ENCODE results near the gene CTNND2. TPM values are rescaled to one million over a fixed set of nuclear protein-coding genes. Genes with fewer than 3 reads are reported as not detected.

Gene CTNND2
- total RNA-seq, 1 experiment from 2014 or later = 7.0 TPM

DNA sequence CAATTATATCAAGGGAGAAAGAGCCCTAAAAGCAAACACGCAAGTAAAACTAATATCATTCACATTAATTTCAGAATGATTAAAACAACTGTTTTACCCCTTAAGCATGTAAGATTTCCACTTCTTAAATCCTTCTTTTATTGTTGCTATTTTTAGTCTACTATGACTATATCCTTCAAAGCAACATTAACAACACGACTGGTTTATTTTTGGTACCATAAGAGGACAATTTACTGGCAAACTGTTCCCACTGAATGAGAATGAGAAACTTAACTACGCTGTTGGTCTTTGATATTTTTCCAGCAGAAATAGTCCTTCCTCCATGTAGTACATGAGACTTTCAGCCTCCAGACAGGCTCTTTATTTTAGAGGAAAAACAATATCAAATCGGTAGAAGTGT, 281.5 kb downstream of the CTNND2 start:
- H3K4me1 Mint-ChIP-seq = peaks cover 6 to 7% of the 10 kb centered on the region in 2 experiments
- no peaks in the 10 kb centered on the region for H3K27me3 Mint-ChIP-seq (ENCODE audit: low read depth)
- no peaks in the 10 kb centered on the region for H4K20me1 ChIP-seq (ENCODE audit: control insufficient read depth, insufficient read depth, insufficient read length)
- no peaks in the 10 kb centered on the region for H3K79me2 ChIP-seq (ENCODE audit: insufficient read depth, low read length)
- TF ChIP-seq, protein P1, sequence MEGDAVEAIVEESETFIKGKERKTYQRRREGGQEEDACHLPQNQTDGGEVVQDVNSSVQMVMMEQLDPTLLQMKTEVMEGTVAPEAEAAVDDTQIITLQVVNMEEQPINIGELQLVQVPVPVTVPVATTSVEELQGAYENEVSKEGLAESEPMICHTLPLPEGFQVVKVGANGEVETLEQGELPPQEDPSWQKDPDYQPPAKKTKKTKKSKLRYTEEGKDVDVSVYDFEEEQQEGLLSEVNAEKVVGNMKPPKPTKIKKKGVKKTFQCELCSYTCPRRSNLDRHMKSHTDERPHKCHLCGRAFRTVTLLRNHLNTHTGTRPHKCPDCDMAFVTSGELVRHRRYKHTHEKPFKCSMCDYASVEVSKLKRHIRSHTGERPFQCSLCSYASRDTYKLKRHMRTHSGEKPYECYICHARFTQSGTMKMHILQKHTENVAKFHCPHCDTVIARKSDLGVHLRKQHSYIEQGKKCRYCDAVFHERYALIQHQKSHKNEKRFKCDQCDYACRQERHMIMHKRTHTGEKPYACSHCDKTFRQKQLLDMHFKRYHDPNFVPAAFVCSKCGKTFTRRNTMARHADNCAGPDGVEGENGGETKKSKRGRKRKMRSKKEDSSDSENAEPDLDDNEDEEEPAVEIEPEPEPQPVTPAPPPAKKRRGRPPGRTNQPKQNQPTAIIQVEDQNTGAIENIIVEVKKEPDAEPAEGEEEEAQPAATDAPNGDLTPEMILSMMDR (conservative IDR thresholded peaks at IDR 0.05) = no peak
- no peak overlapping the region for H2BK20ac ChIP-seq (ENCODE audit: low read depth, low read length, poor library complexity, severe bottlenecking)
- no peak overlapping the region for H3K18ac ChIP-seq (ENCODE audit: insufficient read length, low read depth, low read length)
- no peaks in the 10 kb centered on the region for H3K23me2 ChIP-seq (ENCODE audit: insufficient read length, low read depth, low read length, poor library complexity, severe bottlenecking)
- no peak overlapping the region for H3K14ac ChIP-seq (ENCODE audit: insufficient read depth, low read length)
- no peaks in the 10 kb centered on the region for H3K79me1 ChIP-seq (ENCODE audit: insufficient read depth, low read depth, low read length, poor library complexity, severe bottlenecking)
- H3K36me3 Mint-ChIP-seq (ENCODE audit: insufficient read depth in 1 of 3, low read depth in 3 of 3) = peaks cover 0 to 5% (median 0%) of the 10 kb centered on the region in 3 experiments; a peak in 3 of 7 replicates
- no peak for DNase-seq
- no peak overlapping the region for H3K4me2 ChIP-seq (ENCODE audit: insufficient read depth, insufficient read length, low read length)
- H2BK12ac ChIP-seq (ENCODE audit: insufficient read length, low read depth, low read length) = no peak overlapping the region
- no peaks in the 10 kb centered on the region for H3K9me3 ChIP-seq (ENCODE audit: control insufficient read depth, low read depth, low read length)
- peaks cover 3% of the 10 kb centered on the region; the same call in 1 of the 2 replicates for H3K4me1 ChIP-seq (ENCODE audit: insufficient read depth, low read length)
- no peak overlapping the region for H3K23ac ChIP-seq (ENCODE audit: insufficient read length, low read depth, low read length)
- H3K27ac Mint-ChIP-seq = no peak overlapping the region
- H3K56ac ChIP-seq (ENCODE audit: insufficient read length, low read depth, low read length) = no peak overlapping the region
- H3T11ph ChIP-seq (ENCODE audit: low read length) = no peak overlapping the region
- H3K9ac ChIP-seq (ENCODE audit: extremely low read depth, insufficient read length, low read length) = no peak overlapping the region
- H2BK5ac ChIP-seq (ENCODE audit: insufficient read length, low read length) = no peak overlapping the region
- H4K5ac ChIP-seq (ENCODE audit: insufficient read length, low read depth, low read length) = no peak overlapping the region
- H2BK120ac ChIP-seq (ENCODE audit: low read depth, low read length, poor library complexity, severe bottlenecking) = no peak overlapping the region
- H4K91ac ChIP-seq (ENCODE audit: insufficient read length, low read depth, low read length) = no peak overlapping the region
- peaks cover 4 to 7% of the 10 kb centered on the region in 2 experiments for H3K9me3 Mint-ChIP-seq
- no peak overlapping the region for H3K4me3 Mint-ChIP-seq
- no peak overlapping the region for H2BK15ac ChIP-seq (ENCODE audit: low read depth, low read length)
- H2AFZ ChIP-seq (ENCODE audit: low read length) = no peak overlapping the region
- H3K27ac ChIP-seq (ENCODE audit: insufficient read length, low read depth, low read length) = no peak overlapping the region
- no peak overlapping the region for H2AK5ac ChIP-seq (ENCODE audit: insufficient read length, low read length)
- no peak overlapping the region for H4K8ac ChIP-seq (replicated peaks; ENCODE audit: insufficient read length, low read depth, low read length)
- H3K4ac ChIP-seq (ENCODE audit: low read depth, low read length) = no peak overlapping the region
- H3K27me3 ChIP-seq (ENCODE audit: insufficient read depth, low read length) = no peaks in the 10 kb centered on the region
- no CpG with 5 or more reads among the region's 4 CpGs for WGBS (ENCODE audit: extremely low coverage, insufficient read length, low lambda C conversion rate)
